ENCODE measurements around the gene TNNC2.

DNA sequence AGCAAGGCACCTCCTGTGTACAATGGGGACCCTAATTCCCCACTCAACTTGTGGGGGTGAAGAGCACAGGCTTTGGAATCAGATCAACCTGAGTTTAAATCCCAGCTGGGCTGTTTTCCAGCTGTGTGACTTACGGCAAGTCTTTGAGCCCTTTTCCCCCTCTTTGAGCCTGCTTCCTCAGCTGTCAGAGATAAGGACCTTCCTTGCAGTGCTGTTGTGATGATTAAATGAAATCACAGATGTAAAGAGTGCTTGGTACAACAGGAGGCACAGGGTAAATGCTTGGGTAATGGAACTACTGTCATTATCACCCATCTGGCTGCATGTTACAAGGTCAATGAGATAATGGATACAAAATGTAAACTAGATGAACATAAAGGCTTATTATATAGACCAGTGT is 9.7 kb upstream of the TNNC2 start:
- TF ChIP-seq, protein P1, sequence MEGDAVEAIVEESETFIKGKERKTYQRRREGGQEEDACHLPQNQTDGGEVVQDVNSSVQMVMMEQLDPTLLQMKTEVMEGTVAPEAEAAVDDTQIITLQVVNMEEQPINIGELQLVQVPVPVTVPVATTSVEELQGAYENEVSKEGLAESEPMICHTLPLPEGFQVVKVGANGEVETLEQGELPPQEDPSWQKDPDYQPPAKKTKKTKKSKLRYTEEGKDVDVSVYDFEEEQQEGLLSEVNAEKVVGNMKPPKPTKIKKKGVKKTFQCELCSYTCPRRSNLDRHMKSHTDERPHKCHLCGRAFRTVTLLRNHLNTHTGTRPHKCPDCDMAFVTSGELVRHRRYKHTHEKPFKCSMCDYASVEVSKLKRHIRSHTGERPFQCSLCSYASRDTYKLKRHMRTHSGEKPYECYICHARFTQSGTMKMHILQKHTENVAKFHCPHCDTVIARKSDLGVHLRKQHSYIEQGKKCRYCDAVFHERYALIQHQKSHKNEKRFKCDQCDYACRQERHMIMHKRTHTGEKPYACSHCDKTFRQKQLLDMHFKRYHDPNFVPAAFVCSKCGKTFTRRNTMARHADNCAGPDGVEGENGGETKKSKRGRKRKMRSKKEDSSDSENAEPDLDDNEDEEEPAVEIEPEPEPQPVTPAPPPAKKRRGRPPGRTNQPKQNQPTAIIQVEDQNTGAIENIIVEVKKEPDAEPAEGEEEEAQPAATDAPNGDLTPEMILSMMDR (IDR thresholded peaks at IDR 0.05) = no peak
- no peak for TF ChIP-seq EZH2 (IDR thresholded peaks at IDR 0.05; ENCODE audit: borderline replicate concordance, insufficient read depth, low read depth, low read length, poor library complexity, severe bottlenecking)

Measured in B cell (primary cell).